Measurements from ENCODE around the gene MZT2B. TPM values are rescaled to one million over a fixed set of nuclear protein-coding genes. Genes with fewer than 3 reads are reported as not detected.
A peak's percentile ranks its signal among the peaks of the same experiment; 100 is the strongest.
"Not testable (repeated sequence)": the region's sequence is repeated elsewhere in the genome, so short reads cannot be mapped to it uniquely, and the experiment has no call there.

The MZT2B gene
- total RNA-seq, 1 experiment from 2014 or later = 408 TPM

DNA sequence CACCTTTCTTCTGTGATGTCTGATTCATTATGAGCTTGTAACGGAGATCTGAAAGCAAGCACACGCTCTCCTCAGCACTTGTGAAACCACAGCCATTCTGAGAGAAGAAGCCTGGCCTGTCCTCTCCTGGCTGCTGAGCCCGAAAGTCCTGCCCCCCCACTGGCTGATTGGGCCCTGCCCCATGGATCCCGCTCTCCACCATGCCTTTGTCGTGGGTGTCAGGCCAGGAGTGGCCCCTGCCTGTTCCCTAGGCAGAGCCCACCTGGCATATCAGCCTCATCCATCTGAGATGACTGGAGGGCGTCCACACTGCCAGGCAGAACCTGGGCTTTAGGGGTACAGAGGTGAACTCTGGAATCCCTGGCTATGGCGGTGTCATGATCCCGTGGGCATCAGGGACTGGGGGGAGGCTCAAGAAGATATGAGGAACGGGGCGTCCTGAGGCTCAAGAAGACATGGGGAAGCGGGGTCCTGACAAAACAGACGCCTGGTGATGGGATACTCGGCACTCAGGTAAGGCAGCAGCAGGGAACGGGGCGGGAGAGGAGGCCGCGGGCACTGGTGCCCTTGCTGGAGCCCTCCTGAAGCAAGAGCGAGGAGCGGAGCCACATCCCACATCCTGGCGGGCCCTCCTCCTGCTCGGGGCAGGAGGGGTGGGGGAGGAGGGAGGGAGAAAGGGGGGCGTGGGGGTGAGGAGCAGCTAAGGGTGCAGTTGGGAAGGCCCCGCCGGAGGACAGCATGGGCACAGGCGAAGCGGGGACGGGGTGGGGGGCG is 38.6 kb upstream of the MZT2B start:
- CTCF ChIA-PET; H3K4me1 ChIP-seq; H3K27ac Mint-ChIP-seq (ENCODE audit: unreplicated experiment); BruUV-seq (replicated peaks); H3K4me3 ChIP-seq (ENCODE audit: low read depth, low read length); H3K27me3 ChIP-seq (replicated peaks; ENCODE audit: control insufficient read depth, insufficient read depth, low read length); H3K36me3 Mint-ChIP-seq (ENCODE audit: insufficient read depth, unreplicated experiment); H3K4me1 Mint-ChIP-seq (ENCODE audit: low read depth, unreplicated experiment); H3K9me3 ChIP-seq; H3K9me3 Mint-ChIP-seq (ENCODE audit: unreplicated experiment); intact Hi-C loops (cut with micrococcal nuclease; ENCODE audit: unreplicated experiment); H3K36me3 ChIP-seq (ENCODE audit: control insufficient read depth, insufficient read depth, low read length); H3K4me3 Mint-ChIP-seq (ENCODE audit: unreplicated experiment); H3K27me3 Mint-ChIP-seq (ENCODE audit: insufficient read depth, unreplicated experiment): not testable (repeated sequence)
- peak in 1 of 2 experiments; percentile 30 for DNase-seq
- POLR2A ChIA-PET = interaction anchor here (0.6 kb wide), 1 partner anchor 36 kb away, joined by 5 read pairs; no protein-coding TSS in a partner anchor

DNA sequence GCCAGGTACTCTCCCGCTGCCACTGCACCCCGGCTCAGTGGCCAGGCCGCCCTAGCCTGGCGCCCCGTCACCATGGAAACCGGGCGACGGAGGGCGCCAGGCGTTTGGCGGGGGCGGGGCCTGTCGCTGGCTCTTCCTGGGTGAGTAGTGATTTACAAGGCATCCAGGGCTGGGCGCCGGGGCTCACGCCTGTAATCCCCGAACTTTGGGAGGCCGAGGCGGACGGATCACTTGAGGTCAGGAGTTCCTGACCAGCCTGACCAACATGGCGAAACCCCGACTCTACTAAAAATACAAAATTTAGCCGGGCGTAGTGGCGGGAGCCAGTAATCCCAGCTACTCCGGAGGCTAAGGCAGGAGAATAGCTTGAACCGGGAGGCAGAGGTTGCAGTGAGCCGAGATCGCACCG is 37.1 kb upstream of the MZT2B start, which contains the start of gene CCDC74B:
Gene CCDC74B (minus strand): TSS at position 107 of the 409 bp plus-strand sequence. CDS start 116 bp downstream, outside the sequence.
- H3K36me3 Mint-ChIP-seq (ENCODE audit: insufficient read depth, unreplicated experiment); BruUV-seq (replicated peaks); CTCF ChIA-PET; H3K36me3 ChIP-seq (ENCODE audit: control insufficient read depth, insufficient read depth, low read length); H3K27me3 ChIP-seq (replicated peaks; ENCODE audit: control insufficient read depth, insufficient read depth, low read length); H3K4me1 ChIP-seq; H3K9me3 ChIP-seq; H3K4me1 Mint-ChIP-seq (ENCODE audit: low read depth, unreplicated experiment); H3K9me3 Mint-ChIP-seq (ENCODE audit: unreplicated experiment); POLR2A ChIA-PET; intact Hi-C loops (cut with micrococcal nuclease; ENCODE audit: unreplicated experiment); H3K27me3 Mint-ChIP-seq (ENCODE audit: insufficient read depth, unreplicated experiment): not testable (repeated sequence)
- peak within 1 kb of the TSS; percentile 47 for H3K4me3 ChIP-seq (ENCODE audit: low read depth, low read length)
- H3K4me3 Mint-ChIP-seq (ENCODE audit: unreplicated experiment) = peak within 1 kb of the TSS; percentile 89
- DNase-seq = peak; percentile 73 to 78
- H3K27ac Mint-ChIP-seq (ENCODE audit: unreplicated experiment) = peak within 1 kb of the TSS; percentile 86

DNA sequence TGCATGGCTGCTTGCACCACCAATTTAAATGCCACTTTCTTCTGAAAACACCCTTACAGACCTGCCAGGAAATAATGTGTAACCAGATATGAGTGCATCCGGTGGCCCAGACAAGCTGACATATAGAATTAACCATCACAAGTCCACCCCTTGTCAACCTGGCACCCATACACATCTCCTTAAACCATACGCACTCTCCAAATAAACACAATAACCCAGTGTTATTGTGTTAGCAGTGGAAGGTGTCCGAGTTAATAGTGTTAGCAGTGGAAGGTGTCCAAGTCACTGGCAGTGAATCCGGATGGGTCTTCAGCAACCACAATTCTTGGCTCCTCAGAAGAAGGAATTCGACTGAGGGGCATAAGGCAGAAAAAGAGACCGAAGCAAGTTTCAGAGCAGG is 33.5 kb upstream of the MZT2B start:
- not testable (repeated sequence) for DNase-seq

DNA sequence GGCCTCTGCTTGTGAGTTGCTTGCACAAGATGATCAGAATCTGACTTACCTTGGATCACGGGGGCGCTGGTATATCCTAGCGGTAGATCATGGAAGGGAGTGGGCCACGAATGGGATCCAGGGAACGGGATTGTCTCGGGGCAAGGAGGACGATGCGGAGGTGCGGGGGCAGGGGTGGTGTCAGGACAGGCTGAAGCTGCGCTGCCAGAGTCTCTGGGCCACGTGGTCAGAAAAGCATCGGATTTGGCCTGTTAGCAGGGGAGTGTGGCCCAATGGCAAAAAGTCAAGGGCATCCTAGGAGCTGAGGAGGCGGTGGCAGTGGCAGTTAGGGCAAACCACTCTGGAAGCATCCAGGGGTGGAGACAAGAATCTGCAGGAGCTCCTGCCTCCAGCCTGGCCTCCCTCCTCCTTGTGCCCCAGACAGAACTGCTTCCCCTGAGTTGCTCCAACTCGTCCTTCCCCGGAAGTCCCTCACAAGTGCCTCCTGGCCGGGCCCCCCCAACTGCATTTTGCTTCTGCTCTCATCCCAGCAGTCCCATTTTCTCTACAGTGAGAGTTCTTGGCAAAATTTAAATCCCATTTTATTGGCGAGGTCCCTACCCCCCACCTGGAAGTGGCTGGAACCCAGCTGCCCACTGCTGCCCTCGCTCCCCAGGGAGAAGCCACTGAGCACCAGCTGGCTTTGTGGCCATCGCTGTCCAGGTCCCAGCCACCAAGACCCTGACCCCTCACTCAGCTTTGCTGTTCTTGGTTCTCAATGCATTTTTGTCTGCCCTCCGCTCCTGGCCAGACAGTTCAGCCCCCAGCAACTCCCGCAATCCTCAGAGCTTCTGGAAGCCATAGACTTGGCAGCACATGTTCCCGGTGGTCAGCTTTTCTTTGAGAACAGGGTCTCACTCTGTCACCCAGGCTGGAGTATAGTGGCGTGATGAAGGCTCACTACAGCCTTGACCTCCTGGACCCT is 31.6 kb upstream of the MZT2B start:
- Mint-ChIP-seq H3K27ac (ENCODE audit: unreplicated experiment) (peak overlapping the region; percentile 21), H3K4me3 (ENCODE audit: unreplicated experiment) (no peak overlapping the region), H3K36me3 (ENCODE audit: insufficient read depth, unreplicated experiment) (peaks cover 40% of the 10 kb centered on the region), H3K9me3 (ENCODE audit: unreplicated experiment) (no peaks in the 10 kb centered on the region), H3K4me1 (ENCODE audit: low read depth, unreplicated experiment) (no peaks in the 10 kb centered on the region), H3K27me3 (ENCODE audit: insufficient read depth, unreplicated experiment) (no peaks in the 10 kb centered on the region)
- Histone ChIP-seq H3K27me3 (replicated peaks; ENCODE audit: control insufficient read depth, insufficient read depth, low read length) (no peaks in the 10 kb centered on the region), H3K4me3 (ENCODE audit: low read depth, low read length) (no peak overlapping the region), H3K9me3 (no peaks in the 10 kb centered on the region), H3K36me3 (ENCODE audit: control insufficient read depth, insufficient read depth, low read length) (no peaks in the 10 kb centered on the region), H3K4me1 (no peaks in the 10 kb centered on the region)
- ChIA-PET CTCF (no interaction called here), POLR2A (no interaction called here)
- intact Hi-C loops (cut with micrococcal nuclease; ENCODE audit: unreplicated experiment) = no loop called here
- TF ChIP-seq, protein P1, sequence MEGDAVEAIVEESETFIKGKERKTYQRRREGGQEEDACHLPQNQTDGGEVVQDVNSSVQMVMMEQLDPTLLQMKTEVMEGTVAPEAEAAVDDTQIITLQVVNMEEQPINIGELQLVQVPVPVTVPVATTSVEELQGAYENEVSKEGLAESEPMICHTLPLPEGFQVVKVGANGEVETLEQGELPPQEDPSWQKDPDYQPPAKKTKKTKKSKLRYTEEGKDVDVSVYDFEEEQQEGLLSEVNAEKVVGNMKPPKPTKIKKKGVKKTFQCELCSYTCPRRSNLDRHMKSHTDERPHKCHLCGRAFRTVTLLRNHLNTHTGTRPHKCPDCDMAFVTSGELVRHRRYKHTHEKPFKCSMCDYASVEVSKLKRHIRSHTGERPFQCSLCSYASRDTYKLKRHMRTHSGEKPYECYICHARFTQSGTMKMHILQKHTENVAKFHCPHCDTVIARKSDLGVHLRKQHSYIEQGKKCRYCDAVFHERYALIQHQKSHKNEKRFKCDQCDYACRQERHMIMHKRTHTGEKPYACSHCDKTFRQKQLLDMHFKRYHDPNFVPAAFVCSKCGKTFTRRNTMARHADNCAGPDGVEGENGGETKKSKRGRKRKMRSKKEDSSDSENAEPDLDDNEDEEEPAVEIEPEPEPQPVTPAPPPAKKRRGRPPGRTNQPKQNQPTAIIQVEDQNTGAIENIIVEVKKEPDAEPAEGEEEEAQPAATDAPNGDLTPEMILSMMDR (IDR thresholded peaks at IDR 0.05; ENCODE audit: insufficient read depth in 1 of 2, low read depth in 1 of 2, low read length in 1 of 2, severe bottlenecking in 1 of 2, unreplicated experiment in 1 of 2) = no peak
- DNase-seq = peak in 1 of 2 experiments; percentile 28
- no TSS peak for BruUV-seq (replicated peaks)

More for the DNA sequence above, 33.5 kb upstream of the MZT2B start:
- H3K9me3 ChIP-seq; H3K4me3 ChIP-seq (ENCODE audit: low read depth, low read length); H3K4me3 Mint-ChIP-seq (ENCODE audit: unreplicated experiment); H3K27me3 Mint-ChIP-seq (ENCODE audit: insufficient read depth, unreplicated experiment); H3K4me1 ChIP-seq; H3K27me3 ChIP-seq (replicated peaks; ENCODE audit: control insufficient read depth, insufficient read depth, low read length); POLR2A ChIA-PET; intact Hi-C loops (cut with micrococcal nuclease; ENCODE audit: unreplicated experiment); BruUV-seq (replicated peaks); CTCF ChIA-PET; H3K36me3 ChIP-seq (ENCODE audit: control insufficient read depth, insufficient read depth, low read length); H3K9me3 Mint-ChIP-seq (ENCODE audit: unreplicated experiment); H3K4me1 Mint-ChIP-seq (ENCODE audit: low read depth, unreplicated experiment); H3K27ac Mint-ChIP-seq (ENCODE audit: unreplicated experiment): not testable (repeated sequence)
- peaks cover 27% of the 10 kb centered on the region for H3K36me3 Mint-ChIP-seq (ENCODE audit: insufficient read depth, unreplicated experiment)

DNA sequence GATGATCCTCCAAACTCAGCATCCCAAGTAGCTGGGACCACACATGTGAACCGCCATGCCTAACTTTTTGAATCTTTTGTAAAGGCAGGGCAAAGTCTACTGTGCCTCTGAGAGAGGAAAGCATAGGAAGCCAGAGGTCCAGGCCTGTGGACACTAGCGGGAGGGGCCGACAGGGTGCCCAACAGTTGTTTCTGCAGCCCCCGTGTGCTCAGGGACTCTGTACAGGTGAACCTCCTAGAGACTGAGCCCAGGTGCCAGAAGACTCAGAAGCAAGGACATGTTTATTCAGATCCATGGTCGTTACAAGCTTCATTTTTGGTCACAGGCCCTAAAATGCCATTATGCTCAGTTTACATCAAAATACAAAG is 30.9 kb upstream of the MZT2B start:
- H3K4me3 ChIP-seq (ENCODE audit: low read depth, low read length); H3K9me3 ChIP-seq; H3K27me3 ChIP-seq (replicated peaks; ENCODE audit: control insufficient read depth, insufficient read depth, low read length); H3K27me3 Mint-ChIP-seq (ENCODE audit: insufficient read depth, unreplicated experiment); H3K4me1 ChIP-seq; H3K4me1 Mint-ChIP-seq (ENCODE audit: low read depth, unreplicated experiment); POLR2A ChIA-PET; H3K36me3 ChIP-seq (ENCODE audit: control insufficient read depth, insufficient read depth, low read length); BruUV-seq (replicated peaks); CTCF ChIA-PET; H3K9me3 Mint-ChIP-seq (ENCODE audit: unreplicated experiment); intact Hi-C loops (cut with micrococcal nuclease; ENCODE audit: unreplicated experiment); H3K27ac Mint-ChIP-seq (ENCODE audit: unreplicated experiment); H3K4me3 Mint-ChIP-seq (ENCODE audit: unreplicated experiment): not testable (repeated sequence)
- peaks cover 47% of the 10 kb centered on the region for H3K36me3 Mint-ChIP-seq (ENCODE audit: insufficient read depth, unreplicated experiment)
- peak in 1 of 2 experiments; percentile 13 for DNase-seq

All from Caco-2 (cell line).